ENCODE measurements around the gene TBC1D9B.

TBC1D9B gene

GRCh38 chr5:179906795-179907555 is 722 bp downstream of the TBC1D9B start:
- peak in 1 of 2 donors; percentile 11 for ATAC-seq

- ATAC-seq, result no peak
Measured at GRCh38 chr5:179906294-179906794, 1.4 kb downstream of the TBC1D9B start.

- no peak for ATAC-seq
Measured at GRCh38 chr5:179905161-179905560, 2.5 kb downstream of the TBC1D9B start.

- ATAC-seq, result no peak
Measured at GRCh38 chr5:179904463-179905160, 3.1 kb downstream of the TBC1D9B start.

- ATAC-seq, result no peak
Measured at GRCh38 chr5:179902763-179903158, 4.9 kb downstream of the TBC1D9B start.

GRCh38 chr5:179901915-179902762 is 5.6 kb downstream of the TBC1D9B start:
- ATAC-seq, result no peak

- ATAC-seq, result no peak
Measured at GRCh38 chr5:179901462-179901861, 6.2 kb downstream of the TBC1D9B start.

GRCh38 chr5:179900711-179901110 is 7.0 kb downstream of the TBC1D9B start:
- ATAC-seq, result no peak

GRCh38 chr5:179900206-179900605 is 7.5 kb downstream of the TBC1D9B start:
- ATAC-seq, result no peak

GRCh38 chr5:179895861-179896260 is 11.8 kb downstream of the TBC1D9B start:
- no peak for ATAC-seq

- no peak for ATAC-seq
Measured at GRCh38 chr5:179893958-179894895, 13.5 kb downstream of the TBC1D9B start.

- ATAC-seq, result no peak
Measured at GRCh38 chr5:179893076-179893957, 14.4 kb downstream of the TBC1D9B start.

GRCh38 chr5:179892255-179892654 is 15.4 kb downstream of the TBC1D9B start:
- ATAC-seq, result no peak

GRCh38 chr5:179890751-179891682 is 16.7 kb downstream of the TBC1D9B start:
- ATAC-seq, result no peak

- no peak for ATAC-seq
Measured at GRCh38 chr5:179889885-179890284, 17.8 kb downstream of the TBC1D9B start.

- ATAC-seq, result no peak
Measured at GRCh38 chr5:179887802-179888201, 19.9 kb downstream of the TBC1D9B start.

- ATAC-seq, result no peak
Measured at GRCh38 chr5:179887095-179887494, 20.6 kb downstream of the TBC1D9B start.

GRCh38 chr5:179886190-179886911 is 21.3 kb downstream of the TBC1D9B start:
- no peak for ATAC-seq

GRCh38 chr5:179885491-179886090 is 22.1 kb downstream of the TBC1D9B start:
- no peak for ATAC-seq
